H1 (cell line): ENCODE data around the gene NLK. TPM values are rescaled to one million over a fixed set of nuclear protein-coding genes. Genes with fewer than 3 reads are reported as not detected.

Experiments
- BRCA1 ChIP-seq: IDR thresholded peaks from 2 replicates; pipeline ENCODE4 v1.6.1; 2012; ENCODE audit warnings: low read depth, low read length, improper control_type of control experiment
- JUN ChIP-seq: IDR thresholded peaks from 2 replicates; pipeline ENCODE4 v1.6.1; 2011; ENCODE audit warnings: low read depth, mild to moderate bottlenecking, improper control_type of control experiment, low read length
- POLR2A ChIP-seq, 2 experiments: IDR thresholded peaks; 1 replicate in 1 of 2; 2 replicates in 1 of 2; pipeline ENCODE4 v1.6.1; 2011; ENCODE audit warnings: low read depth in 2 of 2, low read length in 2 of 2, mild to moderate bottlenecking in 2 of 2; ENCODE audit errors: control extremely low read depth in 1 of 2
- RXRA ChIP-seq: IDR thresholded peaks from 2 replicates; pipeline ENCODE4 v1.6.1; 2011; ENCODE audit warnings: low read depth, mild to moderate bottlenecking, low read length, moderate library complexity; ENCODE audit not compliant: insufficient read depth
- polyA plus RNA-seq, 7 experiments: library from polyadenylated mRNA; depleted of rRNA in 3 of 7; stranded (reverse) in 5 of 7; unstranded in 2 of 7; fragments of >200 nt in 5 of 7; fragments of 200-250 nt in 2 of 7; gene quantifications; 1 replicate in 5 of 7; 2 replicates in 1 of 7; 4 replicates in 1 of 7; pipeline versions ENCODE4 v1.2.1 to v1.2.3, GENCODE V29; 2011 to 2013; ENCODE audit warnings: missing spikeins in 2 of 7, mixed read lengths in 2 of 7
- total RNA-seq: library from RNA; stranded (reverse); fragmentation: NEBNext Ultra II Directional; extraction: Animal tissue kit (Norgen Biotek cat#: 25700); gene quantifications from 2 replicates; pipeline ENCODE4 v1.2.1, GENCODE V29; 2021
- TF ChIP-seq, protein P1 (sequence below): IDR thresholded peaks from 2 replicates; pipeline ENCODE4 v1.6.1; 2011; ENCODE audit warnings: low read length, improper control_type of control experiment
- TF ChIP-seq, protein P2 (sequence below): IDR thresholded peaks from 2 replicates; pipeline ENCODE4 v1.6.1; 2012; ENCODE audit warnings: inconsistent platforms
- TF ChIP-seq, protein P3 (sequence below), 3 experiments: IDR thresholded peaks; 1 replicate in 2 of 3; 2 replicates in 1 of 3; pipeline versions ENCODE4 v1.5.1 to v1.6.1; 2011; ENCODE audit warnings: low read length in 3 of 3, mild to moderate bottlenecking in 3 of 3, inconsistent platforms in 2 of 3, low read depth in 1 of 3, moderate library complexity in 1 of 3; ENCODE audit not compliant: insufficient read depth in 1 of 3; ENCODE audit errors: control extremely low read depth in 1 of 3

The NLK gene
- total and polyA plus RNA-seq, 2 of the 8 experiments (the other 6 are each of a cell fraction or from before 2014, with no cell fraction given): 30.8 to 49.9 TPM

DNA sequence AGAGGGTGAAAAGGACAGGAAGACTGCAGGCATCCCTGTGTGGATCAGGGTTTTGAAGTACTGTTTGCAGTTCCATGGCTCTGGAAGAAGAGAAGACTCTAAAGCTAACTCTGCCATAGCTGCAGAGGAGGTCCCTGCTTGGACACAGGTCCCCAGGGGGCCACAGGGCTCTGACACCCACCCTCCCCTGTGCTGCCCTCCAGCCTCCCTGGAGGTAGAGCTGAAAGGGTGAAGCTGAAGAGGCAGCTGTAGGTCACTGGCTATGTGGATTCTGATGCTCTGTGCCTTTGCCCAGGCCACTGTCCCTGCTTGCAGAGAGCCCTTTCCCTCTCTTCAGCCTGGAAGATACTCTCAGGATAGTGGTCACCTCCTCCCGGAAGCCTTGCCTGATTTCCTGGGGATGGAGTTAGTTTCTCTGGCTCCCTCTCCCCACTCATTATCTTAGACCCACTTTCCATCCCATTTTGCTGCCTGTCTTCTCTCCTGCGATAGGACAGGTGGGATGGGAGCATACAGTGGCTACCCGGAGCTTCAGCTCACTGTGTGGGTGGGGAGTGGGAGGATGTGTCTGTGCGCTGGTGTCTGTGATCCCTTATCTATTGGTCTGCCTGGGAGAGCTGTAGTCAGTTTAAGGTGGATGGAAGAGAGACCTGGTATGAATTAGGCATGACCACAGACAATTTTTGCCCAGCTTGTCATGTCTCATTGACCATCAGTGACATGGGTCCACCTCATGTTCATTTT, 186.7 kb downstream of the NLK start (continued):
- TF ChIP-seq, protein P1, sequence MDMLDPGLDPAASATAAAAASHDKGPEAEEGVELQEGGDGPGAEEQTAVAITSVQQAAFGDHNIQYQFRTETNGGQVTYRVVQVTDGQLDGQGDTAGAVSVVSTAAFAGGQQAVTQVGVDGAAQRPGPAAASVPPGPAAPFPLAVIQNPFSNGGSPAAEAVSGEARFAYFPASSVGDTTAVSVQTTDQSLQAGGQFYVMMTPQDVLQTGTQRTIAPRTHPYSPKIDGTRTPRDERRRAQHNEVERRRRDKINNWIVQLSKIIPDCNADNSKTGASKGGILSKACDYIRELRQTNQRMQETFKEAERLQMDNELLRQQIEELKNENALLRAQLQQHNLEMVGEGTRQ: no peak
- no peak for TF ChIP-seq POLR2A (IDR thresholded peaks at IDR 0.05; ENCODE audit: control extremely low read depth in 1 of 2, low read depth in 2 of 2, low read length in 2 of 2)
- TF ChIP-seq, protein P2, sequence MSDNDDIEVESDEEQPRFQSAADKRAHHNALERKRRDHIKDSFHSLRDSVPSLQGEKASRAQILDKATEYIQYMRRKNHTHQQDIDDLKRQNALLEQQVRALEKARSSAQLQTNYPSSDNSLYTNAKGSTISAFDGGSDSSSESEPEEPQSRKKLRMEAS: no peak
- no peak for TF ChIP-seq BRCA1
- no peak for TF ChIP-seq RXRA
- TF ChIP-seq JUN: no peak
- TF ChIP-seq, protein P3, sequence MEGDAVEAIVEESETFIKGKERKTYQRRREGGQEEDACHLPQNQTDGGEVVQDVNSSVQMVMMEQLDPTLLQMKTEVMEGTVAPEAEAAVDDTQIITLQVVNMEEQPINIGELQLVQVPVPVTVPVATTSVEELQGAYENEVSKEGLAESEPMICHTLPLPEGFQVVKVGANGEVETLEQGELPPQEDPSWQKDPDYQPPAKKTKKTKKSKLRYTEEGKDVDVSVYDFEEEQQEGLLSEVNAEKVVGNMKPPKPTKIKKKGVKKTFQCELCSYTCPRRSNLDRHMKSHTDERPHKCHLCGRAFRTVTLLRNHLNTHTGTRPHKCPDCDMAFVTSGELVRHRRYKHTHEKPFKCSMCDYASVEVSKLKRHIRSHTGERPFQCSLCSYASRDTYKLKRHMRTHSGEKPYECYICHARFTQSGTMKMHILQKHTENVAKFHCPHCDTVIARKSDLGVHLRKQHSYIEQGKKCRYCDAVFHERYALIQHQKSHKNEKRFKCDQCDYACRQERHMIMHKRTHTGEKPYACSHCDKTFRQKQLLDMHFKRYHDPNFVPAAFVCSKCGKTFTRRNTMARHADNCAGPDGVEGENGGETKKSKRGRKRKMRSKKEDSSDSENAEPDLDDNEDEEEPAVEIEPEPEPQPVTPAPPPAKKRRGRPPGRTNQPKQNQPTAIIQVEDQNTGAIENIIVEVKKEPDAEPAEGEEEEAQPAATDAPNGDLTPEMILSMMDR (IDR thresholded peaks at IDR 0.05; ENCODE audit: control extremely low read depth in 1 of 3, insufficient read depth in 1 of 3, low read depth in 1 of 3, low read length in 3 of 3): no peak
